OCI-LY7 (cell line): ENCODE measurements around the gene DLG5. TPM values are rescaled to one million over a fixed set of nuclear protein-coding genes. Genes with fewer than 3 reads are reported as not detected.

Source experiments
- Bru-seq: library from RNA; stranded (reverse); fragments of 400-500 nt; gene quantifications from one replicate; lab custom pipeline; 2021; lab: Mats Ljungman, UMichigan
- BruChase-seq, 2 experiments: library from RNA; stranded (reverse); fragments of 400-500 nt; gene quantifications; one replicate each; lab custom pipeline; 2021; lab: Mats Ljungman, UMichigan
- BruUV-seq: library from RNA; stranded (reverse); fragments of 400-500 nt; replicated peaks from 2 replicates; lab custom pipeline; 2021; lab: Mats Ljungman, UMichigan
- CTCF ChIA-PET: fragments of 300-600 bp; sonication (Branson Sonifier 250); formaldehyde crosslinking; loops from one replicate; lab custom pipeline; 2022; ENCODE audit warnings: antibody characterized with exemption; ENCODE audit not compliant: unreplicated experiment; lab: Charles Lee
- POLR2A ChIA-PET: fragments of 300-600 bp; sonication (Branson Sonifier 250); formaldehyde crosslinking; loops from one replicate; lab custom pipeline; 2022; ENCODE audit warnings: antibody characterized with exemption; lab: Charles Lee
- DNase-seq: peaks from one replicate; pipeline ENCODE4 v3.0.0-alpha.2; 2015; ENCODE audit warnings: low spot score
- H2AFZ ChIP-seq: fragments of 200-600 bp; sonication (generic), shearing (Covaris generic); 2 replicates; pipeline ENCODE4 v1.6.1; 2014; ENCODE audit warnings: mild to moderate bottlenecking, antibody characterized with exemption, low read length, moderate library complexity
- H3K27ac ChIP-seq: fragments of 200-600 bp; sonication (generic); 2 replicates; pipeline ENCODE4 v1.5.1; 2014; ENCODE audit warnings: mixed run types, low read depth, mild to moderate bottlenecking, moderate library complexity, low read length, inconsistent platforms; ENCODE audit not compliant: poor library complexity, severe bottlenecking
- H3K36me3 ChIP-seq: fragments of 200-600 bp; sonication (generic); 2 replicates; pipeline ENCODE4 v1.6.1; 2014; ENCODE audit warnings: mild to moderate bottlenecking, antibody characterized with exemption, low read length, moderate library complexity, mixed read lengths; ENCODE audit not compliant: insufficient read depth
- H3K4me1 ChIP-seq: fragments of 200-600 bp; sonication (generic); 2 replicates; pipeline ENCODE4 v1.5.1; 2014; ENCODE audit warnings: mild to moderate bottlenecking, low read length; ENCODE audit not compliant: insufficient read depth, poor library complexity, severe bottlenecking
- H3K4me2 ChIP-seq: fragments of 200-600 bp; sonication (generic); 2 replicates; pipeline ENCODE4 v1.6.1; 2014; ENCODE audit warnings: mild to moderate bottlenecking, low read length
- H3K4me3 ChIP-seq: fragments of 200-600 bp; sonication (generic); 2 replicates; pipeline ENCODE4 v1.5.1; 2014; ENCODE audit warnings: mild to moderate bottlenecking, low read depth, low read length; ENCODE audit not compliant: poor library complexity, severe bottlenecking
- H3K79me2 ChIP-seq: fragments of 200-600 bp; sonication (generic); 2 replicates; pipeline ENCODE4 v1.6.1; 2016; ENCODE audit warnings: low read depth, mild to moderate bottlenecking, low read length, moderate library complexity, mixed read lengths; ENCODE audit not compliant: insufficient read depth
- H3K9me2 ChIP-seq: fragments of 200-600 bp; sonication (generic); 2 replicates; pipeline ENCODE4 v1.6.1; 2016; ENCODE audit warnings: mild to moderate bottlenecking, low read length, mixed read lengths; ENCODE audit not compliant: insufficient read depth
- H3K9me3 ChIP-seq: fragments of 200-600 bp; sonication (generic); 2 replicates; pipeline ENCODE4 v1.6.1; 2014; ENCODE audit warnings: mild to moderate bottlenecking, mixed run types, low read length, mixed read lengths
- H4K20me1 ChIP-seq: fragments of 200-600 bp; sonication (generic); 2 replicates; pipeline ENCODE4 v1.6.1; 2014; ENCODE audit warnings: mild to moderate bottlenecking, antibody characterized with exemption, low read length, moderate library complexity, mixed read lengths; ENCODE audit not compliant: insufficient read depth
- CTCF ChIP-seq: fragments of 200-600 bp; sonication (generic); conservative IDR thresholded peaks from 2 replicates; pipeline ENCODE4 v1.5.1; 2014; ENCODE audit warnings: mild to moderate bottlenecking, antibody characterized with exemption, low read length, moderate library complexity, mixed read lengths
- EZH2phosphoT487 ChIP-seq: fragments of 200-600 bp; sonication (generic); IDR thresholded peaks from 2 replicates; pipeline ENCODE4 v1.6.1; 2018; ENCODE audit warnings: low read depth, borderline replicate concordance, mild to moderate bottlenecking, mixed run types, antibody characterized with exemption, low read length, moderate library complexity, mixed read lengths
- intact Hi-C: fragments of 100-400 bp; cut with micrococcal nuclease; formaldehyde crosslinking; loops from one replicate; pipeline ENCODE4 v1.10.0; 2022; ENCODE audit not compliant: unreplicated experiment
- long read RNA-seq: library from polyadenylated mRNA; stranded (forward); transcript quantifications from one replicate; pipeline ENCODE4 v2.0.0, GENCODE V29; 2022
- total RNA-seq, 2 experiments: library from RNA; depleted of rRNA in 1 of 2; stranded (reverse); fragments of >200 nt in 1 of 2; shearing (Covaris generic) in 1 of 2; gene quantifications; 2 replicates each; pipeline ENCODE4 v1.2.3, GENCODE V29; 2014 to 2022

Gene DLG5
- 0.13 TPM in 1 of 2 replicates, not detected in the other for total RNA-seq (2014; rRNA removed; shearing (Covaris generic))
- total RNA-seq (2022), result 0.17 and 0.27 TPM in 2 replicates
- percentile 10 among the genes with signal in this experiment for Bru-seq, nascent RNA
- BruChase-seq, experiment 1, labeled RNA remaining after a 6-hour chase, result percentile 9 among the genes with signal in this experiment
- BruChase-seq, experiment 2, labeled RNA remaining after a 2-hour chase, result percentile 12 among the genes with signal in this experiment
- long read RNA-seq, partial matches to known transcripts, result 0 of 2 reads
- long read RNA-seq, other reads (novel, unspliced or antisense), result 2 of 2 reads

- Histone ChIP-seq H3K36me3 (no peaks in the 10 kb centered on the region), H3K4me1 (no peaks in the 10 kb centered on the region), H3K4me3 (no peak within 1 kb of the TSS), H3K9me3 (no peaks in the 10 kb centered on the region), H2AFZ (no peak within 1 kb of the TSS), H4K20me1 (no peaks in the 10 kb centered on the region), H3K79me2 (no peaks in the 10 kb centered on the region), H3K4me2 (no peak within 1 kb of the TSS), H3K27ac (no peak within 1 kb of the TSS), H3K9me2 (no peaks in the 10 kb centered on the region)
- no peak for DNase-seq
- intact Hi-C loops, result no loop called here
- POLR2A ChIA-PET, result no interaction called here
- TF ChIP-seq CTCF, result no peak
- TF ChIP-seq EZH2phosphoT487, result no peak
- no TSS peak for BruUV-seq
- CTCF ChIA-PET, result no interaction called here
Observed at GRCh38 chr10:77926566-77927401, at the start of gene DLG5. TSS of gene DLG5 (minus strand) at chr10:77926755. CDS start at chr10:77926520, 235 bp downstream.

- Histone ChIP-seq H4K20me1 (no peaks in the 10 kb centered on the region), H3K9me3 (no peaks in the 10 kb centered on the region), H3K36me3 (peaks cover 60% of the 10 kb centered on the region), H3K4me2 (no peak overlapping the region), H3K27ac (no peak overlapping the region), H3K79me2 (no peaks in the 10 kb centered on the region), H3K9me2 (no peaks in the 10 kb centered on the region), H3K4me1 (peaks cover 7% of the 10 kb centered on the region), H3K4me3 (no peak overlapping the region), H2AFZ (no peak overlapping the region)
- intact Hi-C loops, result no loop called here
- ChIA-PET CTCF (no interaction called here), POLR2A (no interaction called here)
- DNase-seq, result no peak
- TF ChIP-seq CTCF (no peak), EZH2phosphoT487 (no peak)
- BruUV-seq, result no TSS peak
Observed at GRCh38 chr10:77975086-77975666, 48.6 kb upstream of the DLG5 start.
